HG03039 (cell line): ENCODE results near the gene CBFA2T2.

Experiments used
- ATAC-seq: cut with Tn5 transposase; IDR thresholded peaks from one replicate; pipeline ENCODE4 v1.9.1; 2021; ENCODE audit warnings: mild to moderate bottlenecking, moderate library complexity; ENCODE audit not compliant: unreplicated experiment

Gene CBFA2T2

GRCh38 chr20:33674294-33675135, 184.6 kb downstream of the CBFA2T2 start, which contains the start of gene NECAB3:
NECAB3 (minus strand) TSS chr20:33674428; CDS start chr20:33674352, 76 bp downstream.
- peak; percentile 59 for ATAC-seq

- no peak for ATAC-seq
These were observed 185.5 kb downstream of the CBFA2T2 start for GRCh38 chr20:33675136-33675959.

GRCh38 chr20:33676121-33676520, 186.2 kb downstream of the CBFA2T2 start:
- ATAC-seq: no peak

GRCh38 chr20:33676652-33677645, 187.1 kb downstream of the CBFA2T2 start:
- ATAC-seq: no peak

GRCh38 chr20:33677991-33678702, 188.3 kb downstream of the CBFA2T2 start:
- ATAC-seq: no peak

- ATAC-seq: no peak
These were observed 190.0 kb downstream of the CBFA2T2 start for GRCh38 chr20:33679758-33680485.

- no peak for ATAC-seq
These were observed 190.8 kb downstream of the CBFA2T2 start for GRCh38 chr20:33680686-33681085.

GRCh38 chr20:33681288-33681687, 191.4 kb downstream of the CBFA2T2 start:
- ATAC-seq: no peak

- no peak for ATAC-seq
These were observed 191.9 kb downstream of the CBFA2T2 start for GRCh38 chr20:33681728-33682353.

GRCh38 chr20:33684533-33685327, 194.8 kb downstream of the CBFA2T2 start:
- ATAC-seq: no peak

- peak; percentile 32 for ATAC-seq
These were observed 195.6 kb downstream of the CBFA2T2 start for GRCh38 chr20:33685328-33686099.

GRCh38 chr20:33686100-33686983, 196.4 kb downstream of the CBFA2T2 start, which contains the start of gene E2F1:
E2F1 (minus strand) TSS chr20:33686385; CDS start chr20:33686264, 121 bp downstream.
- ATAC-seq: peak; percentile 73

- ATAC-seq: no peak
These were observed 197.1 kb downstream of the CBFA2T2 start for GRCh38 chr20:33686984-33687366.

GRCh38 chr20:33687370-33687915, 197.5 kb downstream of the CBFA2T2 start:
- no peak for ATAC-seq

- no peak for ATAC-seq
These were observed 198.4 kb downstream of the CBFA2T2 start for GRCh38 chr20:33687993-33688937.
